Coronary artery (tissue), 2 donors: Measurements from ENCODE around the gene EXOC3L1.

Source experiments
- DNase-seq: peaks from one replicate; pipeline ENCODE4 v3.0.0-alpha.2; 2017; ENCODE audit warnings: low spot score
- H3K27ac ChIP-seq, 2 donors: fragments of 200-600 bp; sonication (generic); one replicate each; pipeline ENCODE4 v1.5.1; 2016 to 2019
- H3K4me3 ChIP-seq: fragments of 200-600 bp; sonication (generic); 2 replicates; pipeline ENCODE4 v1.5.1; 2016; ENCODE audit warnings: mild to moderate bottlenecking, moderate library complexity
- TF ChIP-seq, protein P1 (sequence below): fragments of 200-600 bp; sonication (generic); IDR thresholded peaks from one replicate; pipeline ENCODE4 v1.5.1; 2019; ENCODE audit warnings: antibody characterized with exemption

Gene EXOC3L1

DNA sequence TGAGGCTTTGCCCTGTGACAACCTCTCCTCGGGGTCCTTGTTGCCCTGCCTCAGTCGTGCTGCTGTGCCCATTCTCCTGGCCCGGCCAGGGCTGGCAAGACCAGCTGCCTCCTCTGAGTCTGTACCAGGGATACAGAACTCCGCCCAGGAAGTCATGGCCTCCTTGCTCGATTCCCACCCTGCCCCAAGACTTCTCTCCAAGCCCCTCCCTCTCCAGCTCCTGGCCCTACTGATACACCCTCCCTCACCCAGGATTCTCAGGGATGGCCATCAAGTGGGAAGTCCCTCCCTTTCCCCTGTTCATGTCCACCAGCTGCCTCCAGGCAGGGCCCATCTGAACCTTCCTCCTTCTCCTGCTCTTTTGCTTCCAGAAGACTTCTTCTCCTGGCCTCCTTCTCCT is 25.8 kb upstream of the EXOC3L1 start:
- peak overlapping the region in 1 of 2 donors; percentile 69 for H3K27ac ChIP-seq
- no peak for DNase-seq
- no peak overlapping the region for H3K4me3 ChIP-seq
- TF ChIP-seq, protein P1, sequence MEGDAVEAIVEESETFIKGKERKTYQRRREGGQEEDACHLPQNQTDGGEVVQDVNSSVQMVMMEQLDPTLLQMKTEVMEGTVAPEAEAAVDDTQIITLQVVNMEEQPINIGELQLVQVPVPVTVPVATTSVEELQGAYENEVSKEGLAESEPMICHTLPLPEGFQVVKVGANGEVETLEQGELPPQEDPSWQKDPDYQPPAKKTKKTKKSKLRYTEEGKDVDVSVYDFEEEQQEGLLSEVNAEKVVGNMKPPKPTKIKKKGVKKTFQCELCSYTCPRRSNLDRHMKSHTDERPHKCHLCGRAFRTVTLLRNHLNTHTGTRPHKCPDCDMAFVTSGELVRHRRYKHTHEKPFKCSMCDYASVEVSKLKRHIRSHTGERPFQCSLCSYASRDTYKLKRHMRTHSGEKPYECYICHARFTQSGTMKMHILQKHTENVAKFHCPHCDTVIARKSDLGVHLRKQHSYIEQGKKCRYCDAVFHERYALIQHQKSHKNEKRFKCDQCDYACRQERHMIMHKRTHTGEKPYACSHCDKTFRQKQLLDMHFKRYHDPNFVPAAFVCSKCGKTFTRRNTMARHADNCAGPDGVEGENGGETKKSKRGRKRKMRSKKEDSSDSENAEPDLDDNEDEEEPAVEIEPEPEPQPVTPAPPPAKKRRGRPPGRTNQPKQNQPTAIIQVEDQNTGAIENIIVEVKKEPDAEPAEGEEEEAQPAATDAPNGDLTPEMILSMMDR = no peak

DNA sequence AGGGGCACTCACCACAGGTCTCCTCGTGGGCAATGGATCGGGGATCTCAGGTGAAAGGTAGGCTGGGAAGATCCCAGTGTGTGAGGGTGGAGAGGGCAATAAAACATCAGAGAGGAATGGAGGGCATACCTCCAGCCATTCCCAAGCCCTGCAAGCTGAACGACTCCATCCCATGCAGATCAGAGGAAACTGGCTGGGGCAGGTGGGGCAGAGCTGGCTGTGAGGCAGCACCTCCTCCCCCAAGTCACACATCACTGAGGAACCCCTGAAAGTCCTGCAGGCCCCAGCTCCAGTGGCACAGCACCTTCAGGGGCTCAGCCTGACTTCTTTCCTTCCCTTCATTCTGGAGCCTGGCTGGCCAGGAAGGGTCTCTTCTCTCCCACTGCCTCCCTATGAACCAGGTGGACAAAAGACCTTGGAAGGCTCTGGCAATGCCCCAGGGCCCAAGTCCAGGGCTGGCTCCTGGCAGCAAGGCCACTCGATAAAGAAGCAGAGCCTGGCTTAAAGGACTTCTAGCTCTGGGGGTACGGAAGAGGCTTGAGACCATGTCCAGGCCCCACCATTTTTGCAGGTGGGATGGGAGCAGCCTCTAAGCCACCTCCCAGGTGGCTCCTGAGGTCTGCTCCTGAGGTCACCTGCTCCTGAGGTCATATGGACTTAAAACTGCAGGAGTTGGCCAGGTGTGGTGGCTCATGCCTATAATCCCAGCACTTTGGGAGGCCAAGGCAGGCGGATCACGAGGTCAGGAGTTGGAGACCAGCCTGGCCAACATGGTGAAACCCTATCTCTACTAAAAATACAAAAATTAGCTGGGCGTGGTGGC is 23.5 kb upstream of the EXOC3L1 start:
- DNase-seq = no peak
- no peak overlapping the region for H3K27ac ChIP-seq
- no peak overlapping the region for H3K4me3 ChIP-seq
- TF ChIP-seq, protein P1 = no peak

DNA sequence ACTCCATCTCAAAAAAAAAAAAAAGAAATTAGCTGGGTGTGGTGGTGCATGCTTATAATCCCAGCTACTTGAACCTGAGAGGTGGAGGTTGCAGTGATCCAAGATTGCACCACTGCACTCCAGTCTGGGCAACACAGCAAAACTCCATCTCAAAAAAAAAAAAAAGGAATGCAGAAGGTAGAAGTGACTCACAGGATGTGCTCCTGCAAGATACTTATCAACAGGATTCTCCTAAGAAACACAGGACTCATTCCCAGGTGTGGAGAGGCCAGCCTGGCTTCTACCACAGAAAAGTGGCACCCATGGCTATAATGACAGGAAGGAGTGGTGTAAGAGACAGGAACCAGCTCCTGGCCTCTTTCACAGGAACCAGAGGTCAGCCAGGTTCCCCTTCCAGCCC is 22.8 kb upstream of the EXOC3L1 start:
- no peak for DNase-seq
- Histone ChIP-seq H3K27ac (no peak overlapping the region), H3K4me3 (no peak overlapping the region)
- TF ChIP-seq, protein P1 = no peak

DNA sequence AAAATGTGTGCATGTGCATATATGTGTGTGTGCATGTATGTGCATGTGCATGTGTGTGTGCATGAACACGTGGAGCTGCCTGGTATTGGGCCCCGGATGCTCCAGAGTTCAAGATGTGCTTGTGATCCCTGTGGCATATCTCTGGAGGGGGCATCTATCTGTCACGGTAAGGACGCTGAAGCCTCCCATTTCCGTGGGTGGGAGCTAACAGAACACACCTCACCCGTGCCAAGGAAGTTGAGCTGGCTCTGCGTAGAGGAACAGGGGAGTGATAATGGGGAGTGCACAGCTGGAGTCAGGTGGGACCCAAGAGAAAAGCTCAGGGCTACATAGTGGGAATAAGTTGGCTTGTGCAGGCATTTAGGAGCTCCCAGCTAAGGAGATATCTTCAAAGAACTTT is 21.7 kb upstream of the EXOC3L1 start:
- TF ChIP-seq, protein P1 = no peak
- H3K4me3 ChIP-seq = no peak overlapping the region
- no peak overlapping the region for H3K27ac ChIP-seq
- DNase-seq = no peak

DNA sequence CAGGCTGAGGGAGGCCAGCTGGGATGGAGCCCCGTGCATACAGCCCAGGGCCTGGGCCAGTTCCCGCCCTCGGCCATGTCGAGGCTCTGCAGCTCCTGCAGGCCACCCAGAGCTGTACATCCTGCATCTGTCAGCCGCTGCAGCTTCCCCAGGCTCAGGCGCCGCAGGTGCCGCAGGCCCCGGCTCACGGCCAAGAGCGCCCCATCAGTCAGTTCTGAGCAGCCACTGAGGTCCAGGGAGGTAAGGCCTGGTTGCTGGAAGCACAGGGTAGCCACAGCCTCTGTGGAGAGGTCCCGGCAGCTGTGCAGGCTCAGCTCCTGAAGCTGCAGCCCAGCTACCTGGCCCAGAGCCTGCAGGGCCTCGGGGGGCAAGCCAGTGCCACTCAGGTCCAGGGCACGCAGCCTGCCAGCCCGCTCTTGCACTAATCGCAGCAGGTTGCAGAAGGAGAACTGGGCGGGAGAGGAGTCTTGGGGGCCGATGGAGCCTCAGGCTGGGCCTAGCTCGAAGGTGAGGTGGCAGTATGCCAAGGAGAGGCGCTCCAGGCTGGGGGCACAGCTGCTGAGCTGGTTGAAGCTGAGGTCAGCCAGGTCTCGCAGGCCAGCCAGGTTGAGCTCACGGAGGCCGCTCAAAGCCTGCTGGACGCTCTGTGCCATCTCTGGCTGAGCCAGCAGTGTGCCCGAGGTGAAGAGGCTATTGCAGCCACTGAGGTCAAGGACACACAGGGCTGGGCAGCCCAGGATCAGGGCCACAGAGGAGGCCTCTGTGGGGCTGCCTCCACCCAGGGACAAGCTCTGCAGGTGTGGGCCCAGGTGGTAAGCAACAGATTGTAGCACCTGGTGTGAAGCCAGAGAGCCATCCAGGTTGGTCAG is 20.4 kb upstream of the EXOC3L1 start:
- Histone ChIP-seq H3K4me3 (no peak overlapping the region), H3K27ac (no peak overlapping the region)
- no peak for DNase-seq
- TF ChIP-seq, protein P1 = no peak

DNA sequence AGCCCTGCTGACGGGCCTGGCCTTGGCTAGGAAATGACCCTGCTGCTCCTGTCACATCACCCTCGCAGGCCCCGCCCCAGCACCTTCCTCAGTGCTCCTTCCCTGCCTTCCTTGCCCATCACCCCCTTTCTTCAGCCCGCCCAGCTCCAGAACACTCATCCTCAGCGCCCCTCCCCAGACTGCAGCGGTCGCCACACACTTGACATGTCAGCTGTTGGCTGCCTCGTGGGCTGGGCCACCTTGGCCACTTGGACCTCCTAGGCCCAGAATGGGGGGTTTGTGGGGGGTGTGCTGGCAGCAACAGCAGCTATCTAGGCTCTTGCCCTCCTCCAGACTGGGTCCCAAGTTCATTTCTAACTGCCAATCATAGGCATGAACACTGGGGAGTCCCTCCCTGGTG is 19.6 kb upstream of the EXOC3L1 start:
- TF ChIP-seq, protein P1 = no peak
- no peak overlapping the region for H3K27ac ChIP-seq

More for the DNA sequence above, 19.6 kb upstream of the EXOC3L1 start:
- no peak for DNase-seq
- no peak overlapping the region for H3K4me3 ChIP-seq
